HEK293 (cell line): ENCODE data around the gene DPYSL3.

Source experiments
- KLF7 ChIP-seq: fragments of 450-650 bp; formaldehyde crosslinking; IDR thresholded peaks from 2 replicates; pipeline ENCODE4 v1.5.1; 2016; ENCODE audit warnings: missing biosample characterization, missing genetic modification characterization, borderline replicate concordance
- REPIN1 ChIP-seq: fragments of 450-650 bp; formaldehyde crosslinking; IDR thresholded peaks from 2 replicates; pipeline ENCODE4 v1.5.1; 2017; ENCODE audit warnings: missing biosample characterization, missing genetic modification characterization, low read depth
- SCRT2 ChIP-seq: fragments of 450-650 bp; formaldehyde crosslinking; IDR thresholded peaks from 2 replicates; pipeline ENCODE4 v1.5.1; 2016; ENCODE audit warnings: missing biosample characterization, missing genetic modification characterization
- YY1 ChIP-seq: fragments of 450-650 bp; formaldehyde crosslinking; IDR thresholded peaks from 2 replicates; pipeline ENCODE4 v1.5.1; 2018; ENCODE audit warnings: missing biosample characterization, missing genetic modification characterization
- ZBTB17 ChIP-seq: fragments of 450-650 bp; formaldehyde crosslinking; IDR thresholded peaks from 2 replicates; pipeline ENCODE4 v1.5.1; 2016; ENCODE audit warnings: missing biosample characterization, missing genetic modification characterization
- ZFHX2 ChIP-seq: fragments of 450-650 bp; formaldehyde crosslinking; conservative IDR thresholded peaks from 2 replicates; pipeline ENCODE4 v1.5.1; 2016; ENCODE audit warnings: missing biosample characterization, missing genetic modification characterization
- ZNF114 ChIP-seq: fragments of 450-650 bp; formaldehyde crosslinking; IDR thresholded peaks from 2 replicates; pipeline ENCODE4 v1.5.0; 2017; ENCODE audit warnings: missing biosample characterization, missing genetic modification characterization
- ZNF155 ChIP-seq: fragments of 450-650 bp; formaldehyde crosslinking; IDR thresholded peaks from 2 replicates; pipeline ENCODE4 v1.5.1; 2016; ENCODE audit warnings: missing biosample characterization, missing genetic modification characterization
- ZNF2 ChIP-seq: fragments of 450-650 bp; formaldehyde crosslinking; IDR thresholded peaks from 2 replicates; pipeline ENCODE4 v1.5.1; 2016; ENCODE audit warnings: missing biosample characterization, missing genetic modification characterization
- ZNF23 ChIP-seq: fragments of 450-650 bp; formaldehyde crosslinking; IDR thresholded peaks from 2 replicates; pipeline ENCODE4 v1.5.1; 2016; ENCODE audit warnings: missing biosample characterization, missing genetic modification characterization, borderline replicate concordance
- ZNF324 ChIP-seq: fragments of 450-650 bp; formaldehyde crosslinking; IDR thresholded peaks from 2 replicates; pipeline ENCODE4 v1.5.1; 2016; ENCODE audit warnings: missing biosample characterization, missing genetic modification characterization
- ZNF416 ChIP-seq: fragments of 450-650 bp; formaldehyde crosslinking; IDR thresholded peaks from 2 replicates; pipeline ENCODE4 v1.5.1; 2016; ENCODE audit warnings: missing biosample characterization, missing genetic modification characterization
- ZNF473 ChIP-seq: fragments of 450-650 bp; formaldehyde crosslinking; IDR thresholded peaks from 2 replicates; pipeline ENCODE4 v1.5.1; 2017; ENCODE audit warnings: missing biosample characterization, missing genetic modification characterization
- ZNF521 ChIP-seq: fragments of 450-650 bp; formaldehyde crosslinking; IDR thresholded peaks from 2 replicates; pipeline ENCODE4 v1.5.1; 2017; ENCODE audit warnings: missing biosample characterization, mild to moderate bottlenecking, missing genetic modification characterization
- ZNF548 ChIP-seq: fragments of 450-650 bp; formaldehyde crosslinking; IDR thresholded peaks from 2 replicates; pipeline ENCODE4 v1.5.1; 2016; ENCODE audit warnings: missing biosample characterization, missing genetic modification characterization
- ZNF585B ChIP-seq: fragments of 450-650 bp; formaldehyde crosslinking; IDR thresholded peaks from 2 replicates; pipeline ENCODE4 v1.5.1; 2016; ENCODE audit warnings: missing biosample characterization, missing genetic modification characterization
- ZNF660 ChIP-seq: fragments of 450-650 bp; IDR thresholded peaks from 2 replicates; pipeline ENCODE4 v1.5.1; 2018; ENCODE audit warnings: missing biosample characterization, mild to moderate bottlenecking, missing genetic modification characterization
- ZNF664 ChIP-seq: fragments of 450-650 bp; formaldehyde crosslinking; IDR thresholded peaks from 2 replicates; pipeline ENCODE4 v1.5.1; 2016; ENCODE audit warnings: missing biosample characterization, missing genetic modification characterization
- ZNF776 ChIP-seq: fragments of 450-650 bp; formaldehyde crosslinking; IDR thresholded peaks from 2 replicates; pipeline ENCODE4 v1.5.0; 2017; ENCODE audit warnings: missing biosample characterization, missing genetic modification characterization, borderline replicate concordance
- ZNF843 ChIP-seq: fragments of 450-650 bp; formaldehyde crosslinking; IDR thresholded peaks from 2 replicates; pipeline ENCODE4 v1.5.1; 2016; ENCODE audit warnings: missing biosample characterization, missing genetic modification characterization
- ZSCAN16 ChIP-seq: fragments of 450-650 bp; formaldehyde crosslinking; IDR thresholded peaks from 2 replicates; pipeline ENCODE4 v1.5.1; 2016; ENCODE audit warnings: missing biosample characterization, missing genetic modification characterization
- ZXDB ChIP-seq: fragments of 450-650 bp; formaldehyde crosslinking; IDR thresholded peaks from 2 replicates; pipeline ENCODE4 v1.5.1; 2016; ENCODE audit warnings: missing biosample characterization, missing genetic modification characterization
- TF ChIP-seq, protein P1 (sequence below): fragments of 450-650 bp; formaldehyde crosslinking; IDR thresholded peaks from 2 replicates; pipeline ENCODE4 v1.5.1; 2017; ENCODE audit warnings: missing biosample characterization, missing genetic modification characterization
- TF ChIP-seq, protein P2 (sequence below): fragments of 450-650 bp; formaldehyde crosslinking; IDR thresholded peaks from 2 replicates; pipeline ENCODE4 v1.5.1; 2016; ENCODE audit warnings: missing biosample characterization, missing genetic modification characterization
- TF ChIP-seq, protein P3 (sequence below): fragments of 450-650 bp; formaldehyde crosslinking; IDR thresholded peaks from 2 replicates; pipeline ENCODE4 v1.5.1; 2016; ENCODE audit warnings: missing biosample characterization, missing genetic modification characterization
- TF ChIP-seq, protein P4 (sequence below): fragments of 450-650 bp; formaldehyde crosslinking; IDR thresholded peaks from 2 replicates; pipeline ENCODE4 v1.5.1; 2016; ENCODE audit warnings: missing biosample characterization, missing genetic modification characterization
- TF ChIP-seq, protein P5 (sequence below): fragments of 450-650 bp; formaldehyde crosslinking; IDR thresholded peaks from 2 replicates; pipeline ENCODE4 v1.5.1; 2016; ENCODE audit warnings: missing biosample characterization, missing genetic modification characterization, low read depth
- TF ChIP-seq, protein P6 (sequence below): IDR thresholded peaks from 2 replicates; pipeline ENCODE4 v1.6.1; 2011; ENCODE audit warnings: mild to moderate bottlenecking, low read depth, low read length, borderline replicate concordance
- TF ChIP-seq, protein P7 (sequence below): fragments of 450-650 bp; formaldehyde crosslinking; IDR thresholded peaks from 2 replicates; pipeline ENCODE4 v1.5.1; 2016; ENCODE audit warnings: missing biosample characterization, missing genetic modification characterization

The DPYSL3 gene

DNA sequence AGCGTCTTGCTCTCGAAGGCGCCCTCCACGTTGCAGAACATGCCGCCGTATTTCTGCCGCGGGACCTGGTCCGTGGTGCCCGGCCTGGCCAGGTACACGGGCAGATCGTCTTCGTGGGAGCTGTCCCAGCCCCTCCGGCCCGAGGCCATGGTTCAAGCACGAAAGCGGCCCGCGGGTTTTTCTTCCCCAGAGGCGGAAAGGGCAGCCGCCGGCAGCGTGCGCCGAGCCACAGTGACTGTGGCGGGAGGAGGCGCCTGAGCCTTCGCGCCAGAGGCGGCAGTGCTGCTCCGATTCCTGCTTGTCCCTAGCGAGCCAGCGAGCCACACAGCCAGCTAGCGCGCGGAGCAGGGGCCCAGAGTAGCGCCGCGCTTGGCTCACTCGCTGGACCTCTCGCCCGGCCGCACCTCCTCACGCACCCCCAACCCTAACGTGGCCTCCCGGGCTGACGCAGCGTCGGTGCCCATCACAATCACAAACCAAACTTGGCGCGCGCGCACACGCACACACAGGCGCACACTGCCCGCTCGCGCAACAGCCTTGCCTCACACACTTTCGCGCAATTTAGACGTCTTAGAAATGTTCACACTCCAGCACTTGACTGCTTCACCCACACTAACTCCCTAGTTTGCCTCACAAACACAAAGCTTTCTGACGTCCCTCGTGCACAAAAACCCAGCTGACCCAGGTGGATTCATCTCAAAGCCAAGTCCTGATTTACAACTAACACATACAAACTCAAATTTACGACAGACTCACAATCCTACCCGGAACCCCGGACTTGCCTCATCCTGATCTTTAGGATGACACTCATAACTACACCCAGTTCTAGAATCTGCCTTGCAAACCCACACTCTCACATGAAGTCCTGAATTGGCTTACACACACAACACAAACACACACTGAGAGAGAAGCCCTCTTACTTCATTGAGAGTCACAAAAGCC is at the start of gene DPYSL3 (continued):
- TF ChIP-seq, protein P1, sequence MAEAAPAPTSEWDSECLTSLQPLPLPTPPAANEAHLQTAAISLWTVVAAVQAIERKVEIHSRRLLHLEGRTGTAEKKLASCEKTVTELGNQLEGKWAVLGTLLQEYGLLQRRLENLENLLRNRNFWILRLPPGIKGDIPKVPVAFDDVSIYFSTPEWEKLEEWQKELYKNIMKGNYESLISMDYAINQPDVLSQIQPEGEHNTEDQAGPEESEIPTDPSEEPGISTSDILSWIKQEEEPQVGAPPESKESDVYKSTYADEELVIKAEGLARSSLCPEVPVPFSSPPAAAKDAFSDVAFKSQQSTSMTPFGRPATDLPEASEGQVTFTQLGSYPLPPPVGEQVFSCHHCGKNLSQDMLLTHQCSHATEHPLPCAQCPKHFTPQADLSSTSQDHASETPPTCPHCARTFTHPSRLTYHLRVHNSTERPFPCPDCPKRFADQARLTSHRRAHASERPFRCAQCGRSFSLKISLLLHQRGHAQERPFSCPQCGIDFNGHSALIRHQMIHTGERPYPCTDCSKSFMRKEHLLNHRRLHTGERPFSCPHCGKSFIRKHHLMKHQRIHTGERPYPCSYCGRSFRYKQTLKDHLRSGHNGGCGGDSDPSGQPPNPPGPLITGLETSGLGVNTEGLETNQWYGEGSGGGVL (tag by site-specific recombination), result no peak
- TF ChIP-seq ZSCAN16 (tag by site-specific recombination), result peak; percentile 45; the same call in 1 of the 2 replicates
- TF ChIP-seq ZNF660 (tag by site-specific recombination), result peak; percentile 79
- TF ChIP-seq, protein P2, sequence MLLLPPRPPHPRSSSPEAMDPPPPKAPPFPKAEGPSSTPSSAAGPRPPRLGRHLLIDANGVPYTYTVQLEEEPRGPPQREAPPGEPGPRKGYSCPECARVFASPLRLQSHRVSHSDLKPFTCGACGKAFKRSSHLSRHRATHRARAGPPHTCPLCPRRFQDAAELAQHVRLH (tag by site-specific recombination), result no peak
- no peak for TF ChIP-seq ZNF776 (tag by site-specific recombination)
- TF ChIP-seq, protein P3, sequence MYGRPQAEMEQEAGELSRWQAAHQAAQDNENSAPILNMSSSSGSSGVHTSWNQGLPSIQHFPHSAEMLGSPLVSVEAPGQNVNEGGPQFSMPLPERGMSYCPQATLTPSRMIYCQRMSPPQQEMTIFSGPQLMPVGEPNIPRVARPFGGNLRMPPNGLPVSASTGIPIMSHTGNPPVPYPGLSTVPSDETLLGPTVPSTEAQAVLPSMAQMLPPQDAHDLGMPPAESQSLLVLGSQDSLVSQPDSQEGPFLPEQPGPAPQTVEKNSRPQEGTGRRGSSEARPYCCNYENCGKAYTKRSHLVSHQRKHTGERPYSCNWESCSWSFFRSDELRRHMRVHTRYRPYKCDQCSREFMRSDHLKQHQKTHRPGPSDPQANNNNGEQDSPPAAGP (tag by site-specific recombination), result peak; percentile 13; the same call in 1 of the 2 replicates
- no peak for TF ChIP-seq ZNF114 (tag by site-specific recombination)
- no peak for TF ChIP-seq ZNF521
- peak; percentile 10; the same call in 1 of the 2 replicates for TF ChIP-seq YY1 (tag by site-specific recombination)
- no peak for TF ChIP-seq ZNF324 (tag by site-specific recombination)
- no peak for TF ChIP-seq ZNF664
- TF ChIP-seq, protein P4, sequence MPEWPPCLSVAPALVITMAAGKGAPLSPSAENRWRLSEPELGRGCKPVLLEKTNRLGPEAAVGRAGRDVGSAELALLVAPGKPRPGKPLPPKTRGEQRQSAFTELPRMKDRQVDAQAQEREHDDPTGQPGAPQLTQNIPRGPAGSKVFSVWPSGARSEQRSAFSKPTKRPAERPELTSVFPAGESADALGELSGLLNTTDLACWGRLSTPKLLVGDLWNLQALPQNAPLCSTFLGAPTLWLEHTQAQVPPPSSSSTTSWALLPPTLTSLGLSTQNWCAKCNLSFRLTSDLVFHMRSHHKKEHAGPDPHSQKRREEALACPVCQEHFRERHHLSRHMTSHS (tag by site-specific recombination), result no peak
- peak; percentile 89 for TF ChIP-seq SCRT2
- TF ChIP-seq ZXDB, result peak; percentile 80
- TF ChIP-seq, protein P5, sequence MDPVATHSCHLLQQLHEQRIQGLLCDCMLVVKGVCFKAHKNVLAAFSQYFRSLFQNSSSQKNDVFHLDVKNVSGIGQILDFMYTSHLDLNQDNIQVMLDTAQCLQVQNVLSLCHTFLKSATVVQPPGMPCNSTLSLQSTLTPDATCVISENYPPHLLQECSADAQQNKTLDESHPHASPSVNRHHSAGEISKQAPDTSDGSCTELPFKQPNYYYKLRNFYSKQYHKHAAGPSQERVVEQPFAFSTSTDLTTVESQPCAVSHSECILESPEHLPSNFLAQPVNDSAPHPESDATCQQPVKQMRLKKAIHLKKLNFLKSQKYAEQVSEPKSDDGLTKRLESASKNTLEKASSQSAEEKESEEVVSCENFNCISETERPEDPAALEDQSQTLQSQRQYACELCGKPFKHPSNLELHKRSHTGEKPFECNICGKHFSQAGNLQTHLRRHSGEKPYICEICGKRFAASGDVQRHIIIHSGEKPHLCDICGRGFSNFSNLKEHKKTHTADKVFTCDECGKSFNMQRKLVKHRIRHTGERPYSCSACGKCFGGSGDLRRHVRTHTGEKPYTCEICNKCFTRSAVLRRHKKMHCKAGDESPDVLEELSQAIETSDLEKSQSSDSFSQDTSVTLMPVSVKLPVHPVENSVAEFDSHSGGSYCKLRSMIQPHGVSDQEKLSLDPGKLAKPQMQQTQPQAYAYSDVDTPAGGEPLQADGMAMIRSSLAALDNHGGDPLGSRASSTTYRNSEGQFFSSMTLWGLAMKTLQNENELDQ (tag by site-specific recombination), result no peak
- no peak for TF ChIP-seq ZFHX2 (tag by site-specific recombination)
- TF ChIP-seq ZNF23, result no peak
- TF ChIP-seq, protein P6, sequence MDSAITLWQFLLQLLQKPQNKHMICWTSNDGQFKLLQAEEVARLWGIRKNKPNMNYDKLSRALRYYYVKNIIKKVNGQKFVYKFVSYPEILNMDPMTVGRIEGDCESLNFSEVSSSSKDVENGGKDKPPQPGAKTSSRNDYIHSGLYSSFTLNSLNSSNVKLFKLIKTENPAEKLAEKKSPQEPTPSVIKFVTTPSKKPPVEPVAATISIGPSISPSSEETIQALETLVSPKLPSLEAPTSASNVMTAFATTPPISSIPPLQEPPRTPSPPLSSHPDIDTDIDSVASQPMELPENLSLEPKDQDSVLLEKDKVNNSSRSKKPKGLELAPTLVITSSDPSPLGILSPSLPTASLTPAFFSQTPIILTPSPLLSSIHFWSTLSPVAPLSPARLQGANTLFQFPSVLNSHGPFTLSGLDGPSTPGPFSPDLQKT, result no peak
- TF ChIP-seq KLF7 (tag by site-specific recombination), result no peak
- TF ChIP-seq ZNF843, result no peak
- TF ChIP-seq ZNF585B, result no peak
- no peak for TF ChIP-seq ZNF473 (tag by site-specific recombination)
- TF ChIP-seq ZNF2 (tag by site-specific recombination), result peak; percentile 89; the same call in 1 of the 2 replicates
- no peak for TF ChIP-seq ZNF416 (tag by site-specific recombination)
- TF ChIP-seq ZNF548 (tag by site-specific recombination), result no peak
- TF ChIP-seq, protein P7, sequence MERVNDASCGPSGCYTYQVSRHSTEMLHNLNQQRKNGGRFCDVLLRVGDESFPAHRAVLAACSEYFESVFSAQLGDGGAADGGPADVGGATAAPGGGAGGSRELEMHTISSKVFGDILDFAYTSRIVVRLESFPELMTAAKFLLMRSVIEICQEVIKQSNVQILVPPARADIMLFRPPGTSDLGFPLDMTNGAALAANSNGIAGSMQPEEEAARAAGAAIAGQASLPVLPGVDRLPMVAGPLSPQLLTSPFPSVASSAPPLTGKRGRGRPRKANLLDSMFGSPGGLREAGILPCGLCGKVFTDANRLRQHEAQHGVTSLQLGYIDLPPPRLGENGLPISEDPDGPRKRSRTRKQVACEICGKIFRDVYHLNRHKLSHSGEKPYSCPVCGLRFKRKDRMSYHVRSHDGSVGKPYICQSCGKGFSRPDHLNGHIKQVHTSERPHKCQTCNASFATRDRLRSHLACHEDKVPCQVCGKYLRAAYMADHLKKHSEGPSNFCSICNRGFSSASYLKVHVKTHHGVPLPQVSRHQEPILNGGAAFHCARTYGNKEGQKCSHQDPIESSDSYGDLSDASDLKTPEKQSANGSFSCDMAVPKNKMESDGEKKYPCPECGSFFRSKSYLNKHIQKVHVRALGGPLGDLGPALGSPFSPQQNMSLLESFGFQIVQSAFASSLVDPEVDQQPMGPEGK (tag by site-specific recombination), result peak; percentile 63; the same call in 1 of the 2 replicates
- TF ChIP-seq REPIN1 (tag by site-specific recombination), result no peak; the same call in 1 of the 2 replicates
- peak; percentile 70 for TF ChIP-seq ZBTB17 (tag by site-specific recombination)
- no peak for TF ChIP-seq ZNF155 (tag by site-specific recombination)
